Progenitor cell of endocrine pancreas (in vitro differentiated cells): Measurements from ENCODE around the gene LRRFIP1. TPM values are rescaled to one million over a fixed set of nuclear protein-coding genes. Genes with fewer than 3 reads are reported as not detected.

Source experiments
- DNase-seq: peaks from one replicate; pipeline ENCODE4 v3.0.0; 2021; ENCODE audit warnings: low spot score; ENCODE audit not compliant: unreplicated experiment
- H3K27ac Mint-ChIP-seq: 2 replicates; pipeline ENCODE4 v1.8.0; 2021; ENCODE audit warnings: mild to moderate bottlenecking, moderate library complexity, mixed read lengths
- H3K27me3 Mint-ChIP-seq: 2 replicates; pipeline ENCODE4 v1.8.0; 2021; ENCODE audit warnings: mixed read lengths
- H3K36me3 Mint-ChIP-seq: 2 replicates; pipeline ENCODE4 v1.8.0; 2022; ENCODE audit warnings: mixed read lengths; ENCODE audit not compliant: insufficient read depth
- H3K4me1 Mint-ChIP-seq: 2 replicates; pipeline ENCODE4 v1.8.0; 2021; ENCODE audit warnings: low read depth, mixed read lengths
- H3K4me3 Mint-ChIP-seq: 2 replicates; pipeline ENCODE4 v1.8.0; 2021; ENCODE audit warnings: low read depth, mild to moderate bottlenecking, moderate library complexity, mixed read lengths
- H3K9me3 Mint-ChIP-seq: 2 replicates; pipeline ENCODE4 v1.8.0; 2021; ENCODE audit warnings: low read depth, mixed read lengths
- CTCF ChIP-seq: fragments of 200-600 bp; sonication (generic); IDR thresholded peaks from one replicate; pipeline ENCODE4 v1.5.0; 2021; ENCODE audit warnings: antibody characterized with exemption, mild to moderate bottlenecking; ENCODE audit not compliant: unreplicated experiment
- total RNA-seq: library from RNA; stranded (reverse); gene quantifications from 2 replicates; pipeline ENCODE4 v1.2.1, GENCODE V29; 2021

Gene LRRFIP1
- total RNA-seq, 1 donor from 2014 or later: 68.6 TPM

DNA sequence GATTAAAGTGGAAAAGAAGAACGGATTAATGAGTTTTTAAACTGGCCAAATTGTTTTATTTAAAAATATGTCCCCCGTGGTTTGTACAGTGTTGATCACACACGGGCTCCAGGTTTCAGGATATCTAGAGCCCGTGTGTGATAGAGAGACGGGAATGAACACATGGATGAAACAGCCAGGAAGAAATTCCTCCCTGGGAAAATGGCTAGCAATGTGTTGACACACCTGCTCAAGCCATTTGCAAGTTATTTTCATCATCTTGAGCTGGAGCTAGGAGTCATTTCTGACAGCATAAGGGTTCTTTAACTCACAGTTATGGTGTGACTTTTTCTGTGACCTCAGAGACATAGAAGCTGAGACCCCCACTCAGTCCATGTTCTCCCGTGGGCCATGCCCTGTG is 81.6 kb downstream of the LRRFIP1 start:
- peaks cover 7% of the 10 kb centered on the region for H3K4me1 Mint-ChIP-seq
- H3K27me3 Mint-ChIP-seq: no peaks in the 10 kb centered on the region
- H3K4me3 Mint-ChIP-seq: no peak overlapping the region
- no peak for DNase-seq
- H3K36me3 Mint-ChIP-seq: peaks cover 10% of the 10 kb centered on the region
- no peak overlapping the region for H3K27ac Mint-ChIP-seq
- no peaks in the 10 kb centered on the region for H3K9me3 Mint-ChIP-seq
- TF ChIP-seq CTCF: no peak

DNA sequence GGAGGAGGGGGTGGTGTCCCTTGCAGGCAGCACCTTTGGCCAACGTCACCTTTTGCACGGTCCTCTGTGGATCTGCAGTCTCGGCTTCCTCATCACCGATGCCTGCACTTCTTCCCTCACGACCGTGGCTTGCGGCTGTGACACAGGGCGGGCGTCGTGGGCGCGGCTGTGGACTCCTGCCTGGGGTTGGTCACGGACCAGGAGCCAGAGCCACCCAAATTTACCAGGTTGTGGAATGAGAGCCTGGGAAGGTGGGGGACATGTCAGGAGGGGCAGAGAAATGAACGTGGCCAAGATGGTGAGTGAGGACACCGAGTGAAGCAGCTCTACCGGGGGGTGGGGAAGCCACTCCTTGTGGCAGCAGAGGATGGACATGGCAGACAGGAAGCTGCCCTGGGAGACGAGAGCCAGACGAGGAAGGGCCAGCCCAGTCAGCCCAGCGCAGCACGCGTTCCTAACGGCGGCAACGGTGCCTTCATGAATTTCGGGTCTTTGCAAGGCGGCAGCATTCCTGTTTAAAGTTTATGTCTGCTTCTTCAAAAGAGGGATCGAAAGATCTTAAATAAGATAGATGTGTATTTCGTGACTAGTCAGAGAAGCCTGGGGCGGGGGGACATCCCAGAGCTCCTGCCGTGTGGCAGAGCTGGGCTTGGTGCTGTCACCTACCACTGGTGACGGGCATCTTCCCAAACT is 84.2 kb downstream of the LRRFIP1 start:
- H3K4me1 Mint-ChIP-seq: peaks cover 23% of the 10 kb centered on the region
- H3K27me3 Mint-ChIP-seq: no peaks in the 10 kb centered on the region
- DNase-seq: no peak
- no peaks in the 10 kb centered on the region for H3K9me3 Mint-ChIP-seq
- H3K27ac Mint-ChIP-seq: no peak overlapping the region
- TF ChIP-seq CTCF: no peak
- peaks cover 10% of the 10 kb centered on the region for H3K36me3 Mint-ChIP-seq
- no peak overlapping the region for H3K4me3 Mint-ChIP-seq

- Mint-ChIP-seq H3K4me3 (no peak overlapping the region), H3K36me3 (peaks cover 10% of the 10 kb centered on the region), H3K27me3 (no peaks in the 10 kb centered on the region), H3K9me3 (no peaks in the 10 kb centered on the region), H3K4me1 (peaks cover 23% of the 10 kb centered on the region), H3K27ac (peak overlapping the region; percentile 31)
- TF ChIP-seq CTCF: no peak
- DNase-seq: no peak
These were observed 85.3 kb downstream of the LRRFIP1 start for GRCh38 chr2:237712477-237713377.

DNA sequence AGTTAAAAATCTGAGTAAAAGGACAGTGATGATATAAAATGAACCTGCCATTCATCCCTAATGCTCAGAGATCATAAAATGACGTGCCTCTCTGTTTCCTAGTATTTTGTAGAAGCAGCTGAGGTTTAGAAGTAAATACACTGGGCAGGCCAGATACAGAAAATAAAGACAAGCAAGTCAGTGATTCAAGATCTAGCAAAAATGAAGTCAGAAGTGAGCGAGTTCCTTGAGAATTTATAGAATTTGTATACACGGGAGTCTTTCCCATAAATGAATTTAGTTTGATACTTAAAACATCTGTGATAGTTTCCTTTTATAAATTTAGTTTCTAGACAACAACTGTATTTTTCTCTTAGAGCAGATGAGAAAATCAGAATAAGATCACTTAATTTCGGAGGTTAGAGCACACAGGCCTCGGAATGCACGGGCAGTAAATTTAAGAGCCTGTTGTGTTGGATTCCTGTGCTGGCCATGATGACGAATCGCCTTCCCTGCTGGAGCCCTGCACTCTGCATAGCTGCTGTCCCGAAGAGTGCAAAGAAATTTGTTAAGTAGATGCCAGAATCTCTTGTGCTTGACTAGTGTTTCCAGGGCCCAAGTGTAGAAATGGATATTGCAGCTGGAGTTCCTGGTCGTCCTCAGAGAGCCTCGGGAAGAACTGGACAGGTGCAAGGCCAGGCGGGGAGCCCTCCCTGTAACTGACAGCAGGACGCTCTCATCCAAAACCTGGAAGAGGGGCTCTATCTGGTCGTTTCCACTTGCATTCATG is 87.5 kb downstream of the LRRFIP1 start:
- peak overlapping the region; percentile 94 for H3K27ac Mint-ChIP-seq
- DNase-seq: no peak
- H3K9me3 Mint-ChIP-seq: no peaks in the 10 kb centered on the region
- no peaks in the 10 kb centered on the region for H3K27me3 Mint-ChIP-seq
- peaks cover 10% of the 10 kb centered on the region for H3K36me3 Mint-ChIP-seq
- peak overlapping the region; percentile 11 for H3K4me3 Mint-ChIP-seq
- peaks cover 20% of the 10 kb centered on the region for H3K4me1 Mint-ChIP-seq
- no peak for TF ChIP-seq CTCF

- Mint-ChIP-seq H3K4me3 (peak overlapping the region; percentile 11), H3K27ac (peak overlapping the region; percentile 94), H3K9me3 (no peaks in the 10 kb centered on the region), H3K4me1 (peaks cover 20% of the 10 kb centered on the region), H3K36me3 (peaks cover 8% of the 10 kb centered on the region), H3K27me3 (no peaks in the 10 kb centered on the region)
- TF ChIP-seq CTCF: no peak
- no peak for DNase-seq
These were observed 88.1 kb downstream of the LRRFIP1 start for GRCh38 chr2:237715459-237715947.
